ENCODE results near the gene BTD.
A peak's percentile ranks its signal among the peaks of the same experiment; 100 is the strongest.

The BTD gene, protein sequence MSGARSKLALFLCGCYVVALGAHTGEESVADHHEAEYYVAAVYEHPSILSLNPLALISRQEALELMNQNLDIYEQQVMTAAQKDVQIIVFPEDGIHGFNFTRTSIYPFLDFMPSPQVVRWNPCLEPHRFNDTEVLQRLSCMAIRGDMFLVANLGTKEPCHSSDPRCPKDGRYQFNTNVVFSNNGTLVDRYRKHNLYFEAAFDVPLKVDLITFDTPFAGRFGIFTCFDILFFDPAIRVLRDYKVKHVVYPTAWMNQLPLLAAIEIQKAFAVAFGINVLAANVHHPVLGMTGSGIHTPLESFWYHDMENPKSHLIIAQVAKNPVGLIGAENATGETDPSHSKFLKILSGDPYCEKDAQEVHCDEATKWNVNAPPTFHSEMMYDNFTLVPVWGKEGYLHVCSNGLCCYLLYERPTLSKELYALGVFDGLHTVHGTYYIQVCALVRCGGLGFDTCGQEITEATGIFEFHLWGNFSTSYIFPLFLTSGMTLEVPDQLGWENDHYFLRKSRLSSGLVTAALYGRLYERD

DNA sequence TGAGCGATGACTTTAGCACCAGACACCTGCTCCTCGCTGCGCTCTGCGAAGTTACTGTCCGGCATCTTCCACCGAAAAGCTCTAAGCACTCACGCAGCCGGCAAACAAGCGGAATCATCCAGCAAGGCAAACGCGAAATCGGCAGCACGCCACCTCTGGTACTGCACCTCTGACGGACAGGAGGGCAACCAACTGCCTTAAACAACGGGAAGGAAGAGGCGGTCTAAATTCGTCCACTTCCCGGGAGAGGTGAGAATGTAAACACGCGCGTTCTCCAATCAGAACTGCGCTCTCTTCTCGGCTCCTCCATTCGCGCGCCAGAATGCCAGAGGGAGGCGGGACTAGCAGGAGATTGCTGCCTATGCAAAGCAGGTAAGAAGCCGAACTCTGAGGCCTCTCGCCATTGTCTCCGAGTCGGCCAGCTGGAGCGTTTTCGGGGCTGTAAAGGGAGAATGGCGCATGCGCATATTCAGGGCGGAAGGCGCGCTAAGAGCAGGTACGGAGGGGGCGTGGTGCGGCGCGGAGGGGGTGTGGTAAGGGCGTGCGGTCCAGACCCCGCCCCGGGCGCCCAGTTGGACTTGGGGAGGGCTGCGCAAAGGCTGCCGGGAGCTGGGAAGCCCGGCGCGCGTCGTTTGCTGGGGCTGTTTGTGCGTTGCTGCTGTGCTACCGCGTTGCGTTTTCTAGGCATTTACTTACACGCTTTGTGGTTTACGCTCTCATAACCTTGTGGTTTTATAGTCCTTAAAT lies at the start of gene BTD, which contains the start of gene HACL1:
TSS of gene BTD (plus strand) at position 347 of the 747 bp plus-strand sequence. CDS start 33,695 bp downstream, outside the sequence.
TSS of gene HACL1 (minus strand) at position 171 of the 747 bp plus-strand sequence. CDS start at position 65, 106 bp downstream.
- DNase-seq (ENCODE audit: low read depth), result peak; percentile 90

DNA sequence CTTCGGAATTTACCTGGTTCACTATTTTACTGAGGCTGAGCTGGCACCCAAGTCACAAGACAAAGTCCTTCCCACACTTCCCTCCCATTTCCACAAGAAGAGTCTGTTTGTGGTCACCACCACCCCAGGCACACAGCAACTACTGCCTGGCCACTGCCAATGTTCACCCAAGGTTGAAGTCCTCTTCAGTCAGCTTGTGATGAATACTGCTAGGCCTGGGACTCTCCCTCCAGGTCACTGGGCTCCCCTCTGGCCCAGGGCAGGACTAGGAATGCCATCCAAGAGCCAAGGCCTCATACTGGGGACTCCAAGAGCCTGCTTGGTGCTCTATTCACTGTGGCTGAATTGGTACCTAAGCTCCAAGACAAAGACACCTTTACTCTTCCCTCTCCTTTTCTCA lies 49.6 kb upstream of the BTD start:
- DNase-seq (ENCODE audit: low read depth), result no peak

GRCh38 chr3:15553749-15554148 lies 47.8 kb upstream of the BTD start:
- no peak for DNase-seq (ENCODE audit: low read depth)

- DNase-seq (ENCODE audit: low read depth), result no peak
These were observed 45.0 kb upstream of the BTD start for GRCh38 chr3:15556512-15556911.

DNA sequence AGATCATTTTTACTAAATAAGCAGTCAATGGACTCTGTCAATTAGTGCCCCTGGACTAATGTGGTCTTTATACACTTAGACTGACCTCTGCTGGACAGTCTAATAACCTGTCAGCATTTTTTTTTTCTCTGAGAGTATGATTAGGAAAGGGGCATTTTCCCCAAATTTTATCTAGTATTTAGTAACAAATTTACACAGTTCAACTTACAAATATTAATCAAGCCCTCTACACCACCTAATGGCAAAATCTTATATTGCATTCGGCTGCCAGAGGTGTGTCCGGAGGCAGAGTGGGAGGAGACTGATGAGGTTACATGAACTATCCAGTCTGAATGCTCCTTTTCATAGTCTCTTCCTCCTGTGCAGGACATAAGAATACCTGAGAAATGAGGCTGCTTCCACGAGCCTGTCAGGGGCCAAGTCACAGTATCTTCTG lies 44.0 kb upstream of the BTD start:
- peak; percentile 74 for DNase-seq (ENCODE audit: low read depth)

GRCh38 chr3:15558581-15558980 lies 43.0 kb upstream of the BTD start:
- no peak for DNase-seq (ENCODE audit: low read depth)

DNA sequence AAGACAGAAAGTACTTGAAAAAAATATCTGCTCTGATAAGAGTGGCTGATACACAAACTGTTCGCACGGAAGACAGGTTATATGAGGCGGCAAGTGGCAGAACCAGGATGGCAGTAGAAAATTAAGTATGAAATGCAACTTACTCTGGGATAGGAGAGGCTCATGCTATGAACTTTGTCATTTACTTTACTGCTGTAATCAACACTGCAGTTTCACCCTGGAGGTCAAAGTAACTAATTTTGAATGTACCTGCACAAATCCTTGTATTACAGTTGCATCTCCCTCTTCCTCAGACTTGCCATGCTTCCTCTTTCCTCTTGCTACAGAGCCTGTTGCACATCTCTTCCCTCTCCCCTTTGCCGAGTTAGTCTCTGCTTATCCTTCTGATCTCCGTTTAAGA lies 39.0 kb upstream of the BTD start:
- no peak for DNase-seq (ENCODE audit: low read depth)

GRCh38 chr3:15563190-15563589 lies 38.4 kb upstream of the BTD start:
- DNase-seq (ENCODE audit: low read depth), result no peak

DNA sequence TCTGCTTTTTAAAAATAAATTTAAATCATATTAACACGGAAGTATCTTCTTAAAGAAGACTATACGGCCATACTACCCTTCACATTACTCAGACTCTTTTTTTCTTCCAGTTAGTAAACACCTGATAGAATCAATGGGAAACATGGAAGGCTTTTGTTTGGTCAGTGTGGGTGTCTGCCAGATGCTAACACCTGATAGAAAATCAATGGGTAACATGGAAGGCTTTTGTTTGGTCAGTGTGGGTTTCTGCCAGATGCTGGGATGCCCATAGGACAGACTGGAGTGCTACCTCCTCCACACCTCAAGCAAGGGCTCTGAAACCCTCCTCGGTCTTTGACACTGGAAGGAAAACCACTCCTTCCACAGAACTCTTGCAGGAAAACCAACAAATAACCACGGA lies 29.4 kb upstream of the BTD start:
- no peak for DNase-seq (ENCODE audit: low read depth)

DNA sequence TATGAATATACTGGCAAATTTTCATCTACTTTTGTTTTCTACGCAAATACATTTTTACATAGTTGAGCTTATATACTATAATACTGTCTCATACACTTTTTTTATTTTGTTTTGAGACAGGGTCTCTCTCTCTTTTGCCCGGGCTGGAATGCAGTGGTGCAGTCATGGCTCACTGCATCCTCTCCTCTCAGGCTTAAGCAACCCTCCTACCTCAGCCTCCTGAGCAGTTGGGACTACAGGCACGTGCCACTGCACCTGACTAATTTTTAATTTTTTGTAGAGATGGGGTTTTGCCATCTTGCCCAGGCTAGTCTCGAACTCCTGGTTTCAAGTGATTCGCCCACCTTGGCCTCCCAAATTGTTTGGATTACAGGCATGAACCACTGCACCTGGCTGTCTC lies 26.1 kb upstream of the BTD start:
- DNase-seq (ENCODE audit: low read depth), result no peak

DNA sequence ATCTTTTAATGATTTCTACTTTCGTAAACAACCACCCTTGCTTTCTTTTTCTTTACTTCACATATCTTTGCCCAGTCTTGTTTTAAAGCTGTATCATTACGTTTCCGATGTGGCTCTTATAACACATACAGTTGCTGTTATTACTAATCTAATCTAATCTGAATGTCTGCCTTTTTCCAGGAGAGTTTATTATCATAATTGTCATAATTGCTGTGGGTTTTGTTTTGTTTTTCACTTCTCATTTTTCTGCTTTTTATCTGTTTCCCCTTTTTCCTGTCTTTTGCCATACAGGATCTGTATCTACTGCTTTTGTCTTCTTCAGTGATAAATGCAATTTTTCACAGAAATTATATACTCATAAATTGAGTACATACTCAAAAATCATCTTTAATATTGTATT lies 25.1 kb upstream of the BTD start:
- no peak for DNase-seq (ENCODE audit: low read depth)

DNA sequence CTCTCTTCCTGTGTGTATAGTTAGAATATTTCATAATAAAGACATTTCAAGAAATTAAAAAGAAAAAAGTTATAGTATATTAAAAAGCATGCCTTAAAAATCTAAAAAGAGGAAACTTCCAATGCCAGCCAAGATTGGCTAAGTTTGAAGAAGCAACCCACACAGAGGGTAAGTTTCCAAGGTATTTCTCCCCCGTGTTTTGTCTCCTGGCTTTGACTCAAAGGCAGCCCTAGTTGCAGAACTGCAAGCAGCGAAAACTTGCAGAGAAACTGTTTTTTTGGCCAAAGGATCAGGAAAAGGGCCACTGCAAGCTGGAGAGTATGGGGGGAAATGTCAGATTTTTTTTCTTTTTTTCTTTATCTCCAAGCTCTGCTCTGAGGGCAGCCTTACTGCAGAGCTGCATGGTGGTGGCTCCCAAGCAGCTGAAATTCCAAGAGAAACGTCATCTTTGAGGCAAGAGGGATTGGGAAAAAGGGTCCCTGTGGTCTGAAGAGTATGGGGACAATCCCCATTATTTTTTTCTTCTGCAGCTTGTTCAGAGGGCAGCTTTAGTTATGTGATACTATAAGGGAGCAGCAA lies 23.2 kb upstream of the BTD start:
- DNase-seq (ENCODE audit: low read depth), result no peak

DNA sequence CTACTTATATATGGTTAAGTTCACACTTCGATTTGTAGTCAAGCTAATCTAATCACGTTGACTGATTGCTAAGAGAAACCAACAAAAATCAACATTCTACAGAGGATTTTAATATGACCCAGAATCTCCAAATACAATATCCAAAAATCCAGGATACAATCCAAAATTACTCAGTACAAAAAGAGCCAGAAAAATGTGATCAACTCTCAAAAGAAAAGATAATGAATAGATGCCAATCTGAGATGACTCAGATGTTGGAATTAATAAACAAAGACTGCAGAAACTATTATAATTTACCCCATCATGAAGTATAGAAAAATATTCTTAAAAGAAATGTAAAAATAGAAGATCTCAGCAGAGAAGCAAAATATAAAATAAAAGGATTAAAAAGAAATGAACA lies 22.5 kb upstream of the BTD start:
- no peak for DNase-seq (ENCODE audit: low read depth)

DNA sequence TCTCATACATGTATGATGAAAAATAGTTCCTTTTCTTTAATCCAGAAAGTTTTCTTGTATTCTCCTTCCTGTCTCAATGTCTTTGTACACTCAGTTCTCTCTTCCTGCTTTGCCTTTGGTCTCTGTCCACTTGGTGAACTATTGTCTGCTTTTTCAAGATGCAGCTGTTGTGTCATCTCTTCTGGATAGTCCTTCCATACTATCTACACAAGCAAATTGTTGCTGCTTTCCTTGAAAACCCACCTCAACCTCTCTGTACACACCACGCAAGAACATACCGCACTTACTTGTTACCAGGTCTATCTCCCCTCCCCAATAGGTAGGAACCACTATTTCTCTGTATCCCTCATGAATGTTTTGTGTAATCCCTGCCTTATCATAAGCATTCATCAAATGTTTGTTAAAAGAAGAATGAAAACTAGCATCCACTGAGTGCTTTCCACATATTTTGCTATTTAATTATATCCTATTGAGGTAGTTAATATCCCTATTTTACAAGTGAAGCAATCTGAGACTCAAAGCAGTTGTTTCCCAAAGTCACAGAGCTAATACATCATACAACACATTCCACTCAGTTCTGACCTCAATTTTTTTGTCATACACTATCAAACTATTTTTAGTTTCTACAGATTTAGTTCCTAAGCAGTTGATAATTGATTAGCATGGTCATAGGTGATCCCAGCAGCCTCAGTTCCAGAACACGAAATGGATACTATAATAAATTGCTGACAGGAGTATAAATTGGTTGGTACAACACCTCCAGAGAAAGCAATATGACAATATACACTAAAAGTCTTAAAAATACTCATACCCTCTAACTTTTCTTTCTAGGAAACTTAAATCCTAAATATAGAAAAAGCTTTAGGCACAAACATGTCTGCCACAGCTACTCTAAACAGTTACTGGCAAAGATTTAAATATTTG lies 19.8 kb upstream of the BTD start:
- no peak for DNase-seq (ENCODE audit: low read depth)

DNA sequence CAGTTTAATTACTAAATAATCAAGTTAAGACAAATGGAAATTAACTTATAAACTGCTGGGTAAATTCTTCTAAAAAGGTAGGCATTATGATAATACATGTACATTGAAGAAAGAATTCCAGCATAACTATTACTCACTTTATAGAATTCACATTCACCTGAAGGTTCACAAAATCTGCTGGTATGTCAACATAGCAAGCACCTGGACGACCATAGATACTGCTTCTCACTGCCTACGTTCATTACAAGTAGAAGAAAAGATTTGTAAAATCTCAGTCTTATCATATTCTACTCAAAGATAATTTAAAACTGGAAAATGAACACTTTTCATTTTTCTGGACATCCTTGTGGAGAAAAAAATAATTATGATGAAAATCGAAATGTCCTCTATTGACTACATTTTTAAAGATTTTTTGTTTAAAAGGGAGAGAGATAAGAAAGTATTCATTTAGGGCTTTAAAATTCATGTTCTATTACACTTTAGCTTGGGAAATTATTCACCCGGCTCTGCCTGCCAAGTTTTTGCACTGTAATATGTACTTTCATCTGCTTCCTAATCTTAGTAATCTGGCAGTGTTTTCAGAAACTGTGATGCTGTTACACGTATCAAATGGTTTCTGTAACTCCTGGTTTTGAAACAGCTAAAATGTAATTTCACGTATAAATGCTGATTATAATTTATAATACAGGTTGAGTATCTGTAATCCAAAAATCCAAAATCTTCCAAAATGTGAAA lies 16.3 kb upstream of the BTD start:
- no peak for DNase-seq (ENCODE audit: low read depth)

DNA sequence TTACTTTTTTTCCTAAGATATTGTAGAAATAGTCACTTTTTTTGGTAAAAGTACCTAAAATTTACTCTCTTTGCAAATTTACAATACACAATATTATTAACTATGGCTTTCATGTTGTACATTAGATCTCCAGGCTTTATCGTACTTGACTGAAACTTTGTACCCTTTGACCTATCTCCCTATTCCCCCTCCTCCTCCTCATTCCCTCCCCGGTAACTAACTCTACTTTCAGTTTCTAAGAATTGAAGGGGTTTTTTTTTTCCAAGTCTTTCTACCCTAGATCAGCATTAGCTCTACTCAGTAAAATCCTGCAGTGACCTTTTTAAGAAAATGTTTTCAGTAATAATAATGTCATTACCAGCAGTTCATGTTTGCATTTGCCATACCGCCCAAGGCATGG lies 10.3 kb upstream of the BTD start:
- DNase-seq (ENCODE audit: low read depth), result no peak

GRCh38 chr3:15591928-15592327 lies 9.6 kb upstream of the BTD start:
- DNase-seq (ENCODE audit: low read depth), result no peak

DNA sequence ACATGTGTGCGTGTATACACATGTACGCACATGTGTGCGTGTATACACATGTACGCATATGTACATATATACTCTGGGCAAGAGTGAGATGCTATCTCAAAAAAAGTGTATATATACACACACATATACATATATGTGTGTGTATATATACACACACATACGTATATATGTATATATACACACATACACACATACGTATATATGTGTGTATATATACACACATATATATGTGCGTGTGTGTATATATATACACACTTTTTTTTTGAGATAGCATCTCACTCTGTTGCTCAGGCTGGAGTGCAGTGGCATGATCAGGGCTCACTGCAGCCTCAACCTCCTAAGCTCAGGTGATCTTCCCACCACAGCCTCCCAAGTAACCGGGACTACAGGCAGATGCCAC lies 8.6 kb upstream of the BTD start:
- DNase-seq (ENCODE audit: low read depth), result no peak

GRCh38 chr3:15595955-15596354 lies 5.6 kb upstream of the BTD start:
- no peak for DNase-seq (ENCODE audit: low read depth)

DNA sequence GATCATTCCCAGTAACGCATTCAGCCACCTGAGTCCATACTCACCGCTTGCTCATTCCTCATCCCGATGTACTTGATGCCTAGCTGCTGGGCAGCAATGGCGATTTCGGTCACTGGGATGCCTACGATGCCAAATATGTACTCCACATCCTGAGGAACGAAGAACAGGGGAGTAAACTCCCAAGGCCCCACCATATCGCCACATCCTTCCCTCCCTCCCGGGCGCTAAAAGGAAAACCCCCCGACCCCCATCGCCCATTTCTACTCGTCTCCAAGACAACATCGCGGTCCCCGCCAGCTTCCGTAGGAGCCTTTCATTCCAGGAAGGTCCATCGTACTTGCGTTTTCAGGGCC lies 523 bp upstream of the BTD start:
- no peak for DNase-seq (ENCODE audit: low read depth)

DNA sequence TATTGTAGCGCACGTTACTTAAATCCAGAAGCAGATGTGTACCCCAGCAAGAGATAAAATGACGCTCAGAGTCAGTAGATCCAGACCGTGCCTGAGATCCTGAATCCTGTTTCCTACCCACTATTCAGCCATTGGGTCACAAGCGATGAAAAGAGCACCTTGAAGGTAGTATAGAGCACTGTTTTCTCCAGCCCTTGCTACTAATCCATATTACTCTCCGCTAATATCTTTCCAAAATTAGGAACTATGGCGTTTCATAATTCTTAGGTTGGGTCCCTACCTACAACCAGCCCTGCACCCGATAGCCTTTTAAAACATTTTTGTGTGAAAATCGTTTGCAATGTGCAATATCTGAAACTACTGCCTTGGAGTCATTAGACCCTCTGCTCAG lies 596 bp downstream of the BTD start:
- no peak for DNase-seq (ENCODE audit: low read depth)

All from CMK (cell line).